Progenitor cell of endocrine pancreas (in vitro differentiated cells): ENCODE results near the gene SKIDA1. TPM values are rescaled to one million over a fixed set of nuclear protein-coding genes. Genes with fewer than 3 reads are reported as not detected.
"Not testable (repeated sequence)": the region's sequence is repeated elsewhere in the genome, so short reads cannot be mapped to it uniquely, and the experiment has no call there.

Experiments
- DNase-seq: peaks from one replicate; pipeline ENCODE4 v3.0.0; 2021; ENCODE audit warnings: low spot score; ENCODE audit not compliant: unreplicated experiment
- H3K27ac Mint-ChIP-seq: 2 replicates; pipeline ENCODE4 v1.8.0; 2021; ENCODE audit warnings: mild to moderate bottlenecking, moderate library complexity, mixed read lengths
- H3K27me3 Mint-ChIP-seq: 2 replicates; pipeline ENCODE4 v1.8.0; 2021; ENCODE audit warnings: mixed read lengths
- H3K36me3 Mint-ChIP-seq: 2 replicates; pipeline ENCODE4 v1.8.0; 2022; ENCODE audit warnings: mixed read lengths; ENCODE audit not compliant: insufficient read depth
- H3K4me1 Mint-ChIP-seq: 2 replicates; pipeline ENCODE4 v1.8.0; 2021; ENCODE audit warnings: low read depth, mixed read lengths
- H3K4me3 Mint-ChIP-seq: 2 replicates; pipeline ENCODE4 v1.8.0; 2021; ENCODE audit warnings: low read depth, mild to moderate bottlenecking, moderate library complexity, mixed read lengths
- H3K9me3 Mint-ChIP-seq: 2 replicates; pipeline ENCODE4 v1.8.0; 2021; ENCODE audit warnings: low read depth, mixed read lengths
- CTCF ChIP-seq: fragments of 200-600 bp; sonication (generic); IDR thresholded peaks from one replicate; pipeline ENCODE4 v1.5.0; 2021; ENCODE audit warnings: antibody characterized with exemption, mild to moderate bottlenecking; ENCODE audit not compliant: unreplicated experiment
- long read RNA-seq: library from polyadenylated mRNA; unstranded; transcript quantifications from one replicate; pipeline ENCODE4 v2.0.0, GENCODE V29; 2020
- total RNA-seq: library from RNA; stranded (reverse); gene quantifications from 2 replicates; pipeline ENCODE4 v1.2.1, GENCODE V29; 2021

The SKIDA1 gene
- total RNA-seq, result 13.6 and 15.3 TPM in 2 replicates
- long read RNA-seq, partial matches to known transcripts, result 0 of 3 reads
- long read RNA-seq, other reads (novel, unspliced or antisense), result 3 of 3 reads

GRCh38 chr10:21525367-21526187 lies at the start of gene SKIDA1:
SKIDA1 (minus strand) TSS chr10:21525682; CDS start chr10:21517822, 7,860 bp downstream.
- Mint-ChIP-seq H3K36me3 (no peaks in the 10 kb centered on the region), H3K4me3 (peak within 1 kb of the TSS; percentile 85), H3K9me3 (no peaks in the 10 kb centered on the region), H3K4me1 (peaks cover 49% of the 10 kb centered on the region), H3K27me3 (no peaks in the 10 kb centered on the region), H3K27ac (peak within 1 kb of the TSS; percentile 99)
- no peak for TF ChIP-seq CTCF
- peak; percentile 80 for DNase-seq

GRCh38 chr10:21574514-21574913 lies 49.0 kb upstream of the SKIDA1 start:
- peaks cover 12% of the 10 kb centered on the region for H3K36me3 Mint-ChIP-seq
- DNase-seq, H3K4me3 Mint-ChIP-seq, H3K27ac Mint-ChIP-seq, H3K27me3 Mint-ChIP-seq, H3K9me3 Mint-ChIP-seq: not testable (repeated sequence)
- H3K4me1 Mint-ChIP-seq, result peaks cover 33% of the 10 kb centered on the region

- Mint-ChIP-seq H3K27me3 (no peaks in the 10 kb centered on the region), H3K4me3 (no peak overlapping the region), H3K36me3 (peaks cover 15% of the 10 kb centered on the region), H3K4me1 (peaks cover 20% of the 10 kb centered on the region), H3K27ac (peak overlapping the region; percentile 27), H3K9me3 (no peaks in the 10 kb centered on the region)
- no peak for TF ChIP-seq CTCF
- no peak for DNase-seq
These were observed 47.1 kb upstream of the SKIDA1 start for GRCh38 chr10:21572578-21572977.

GRCh38 chr10:21570761-21571521 lies 45.5 kb upstream of the SKIDA1 start:
- Mint-ChIP-seq H3K9me3 (no peaks in the 10 kb centered on the region), H3K4me3 (no peak overlapping the region), H3K4me1 (peaks cover 28% of the 10 kb centered on the region), H3K27ac (peak overlapping the region; percentile 87), H3K27me3 (no peaks in the 10 kb centered on the region), H3K36me3 (peaks cover 12% of the 10 kb centered on the region)
- no peak for TF ChIP-seq CTCF
- no peak for DNase-seq

GRCh38 chr10:21558984-21559383 lies 33.5 kb upstream of the SKIDA1 start:
- H3K9me3 Mint-ChIP-seq, H3K4me3 Mint-ChIP-seq, H3K27me3 Mint-ChIP-seq, DNase-seq, H3K4me1 Mint-ChIP-seq: not testable (repeated sequence)
- Mint-ChIP-seq H3K27ac (peak overlapping the region; percentile 25), H3K36me3 (peaks cover 46% of the 10 kb centered on the region)

GRCh38 chr10:21556527-21556926 lies 31.0 kb upstream of the SKIDA1 start:
- DNase-seq, result no peak
- H3K36me3 Mint-ChIP-seq, result peaks cover 43% of the 10 kb centered on the region
- H3K27me3 Mint-ChIP-seq, result no peaks in the 10 kb centered on the region
- TF ChIP-seq CTCF, result no peak
- H3K27ac Mint-ChIP-seq, result no peak overlapping the region
- H3K9me3 Mint-ChIP-seq, result peaks cover 4% of the 10 kb centered on the region
- H3K4me3 Mint-ChIP-seq, result no peak overlapping the region
- peaks cover 3% of the 10 kb centered on the region for H3K4me1 Mint-ChIP-seq
